Keratinocyte (primary cell): ENCODE measurements around the gene SNCA.

ENCODE experiments used
- EZH2 ChIP-seq: IDR thresholded peaks from one replicate; pipeline ENCODE4 v1.6.1; 2012; ENCODE audit warnings: inconsistent platforms, mild to moderate bottlenecking, low read length, moderate library complexity
- TF ChIP-seq, protein P1 (sequence below), 3 experiments: IDR thresholded peaks in 1 of 3; conservative IDR thresholded peaks in 1 of 3; optimal IDR thresholded peaks in 1 of 3; 2 replicates in 2 of 3; 3 replicates in 1 of 3; pipeline versions ENCODE3 to v1.5.1; 2011; ENCODE audit warnings: low read length in 3 of 3, mild to moderate bottlenecking in 3 of 3, moderate library complexity in 2 of 3, control low read depth in 1 of 3, inconsistent platforms in 1 of 3; ENCODE audit not compliant: insufficient read depth in 2 of 3; ENCODE audit errors: extremely low read depth in 1 of 3

DNA sequence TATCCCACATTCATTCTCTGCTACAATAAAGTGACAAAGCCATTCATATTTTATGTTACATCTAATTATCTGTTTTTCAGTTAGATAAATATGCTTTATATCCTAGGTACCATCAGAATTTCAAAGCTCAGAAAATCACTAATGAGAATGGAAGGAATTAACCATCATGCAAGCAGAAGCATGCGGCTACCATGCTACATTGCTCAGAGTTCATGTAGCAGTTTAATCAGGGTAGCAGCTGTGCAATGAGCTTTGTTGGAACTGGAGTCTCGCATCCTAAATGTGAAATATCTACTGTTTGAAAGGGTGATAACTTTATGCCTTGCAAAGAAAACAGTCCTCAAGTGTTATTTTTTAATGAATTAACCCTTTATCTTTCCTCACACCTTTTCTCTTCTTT lies 77.5 kb downstream of the SNCA start:
- TF ChIP-seq EZH2 = no peak
- TF ChIP-seq, protein P1, sequence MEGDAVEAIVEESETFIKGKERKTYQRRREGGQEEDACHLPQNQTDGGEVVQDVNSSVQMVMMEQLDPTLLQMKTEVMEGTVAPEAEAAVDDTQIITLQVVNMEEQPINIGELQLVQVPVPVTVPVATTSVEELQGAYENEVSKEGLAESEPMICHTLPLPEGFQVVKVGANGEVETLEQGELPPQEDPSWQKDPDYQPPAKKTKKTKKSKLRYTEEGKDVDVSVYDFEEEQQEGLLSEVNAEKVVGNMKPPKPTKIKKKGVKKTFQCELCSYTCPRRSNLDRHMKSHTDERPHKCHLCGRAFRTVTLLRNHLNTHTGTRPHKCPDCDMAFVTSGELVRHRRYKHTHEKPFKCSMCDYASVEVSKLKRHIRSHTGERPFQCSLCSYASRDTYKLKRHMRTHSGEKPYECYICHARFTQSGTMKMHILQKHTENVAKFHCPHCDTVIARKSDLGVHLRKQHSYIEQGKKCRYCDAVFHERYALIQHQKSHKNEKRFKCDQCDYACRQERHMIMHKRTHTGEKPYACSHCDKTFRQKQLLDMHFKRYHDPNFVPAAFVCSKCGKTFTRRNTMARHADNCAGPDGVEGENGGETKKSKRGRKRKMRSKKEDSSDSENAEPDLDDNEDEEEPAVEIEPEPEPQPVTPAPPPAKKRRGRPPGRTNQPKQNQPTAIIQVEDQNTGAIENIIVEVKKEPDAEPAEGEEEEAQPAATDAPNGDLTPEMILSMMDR (optimal IDR thresholded peaks at IDR 0.05 in 1 of 3, IDR thresholded peaks at IDR 0.05 in 1 of 3, conservative IDR thresholded peaks at IDR 0.05 in 1 of 3; ENCODE audit: extremely low read depth in 1 of 3, insufficient read depth in 2 of 3, low read length in 3 of 3) = no peak
